NOMO-1 (cell line): Measurements from ENCODE around the gene CCDC33.
A peak's percentile ranks its signal among the peaks of the same experiment; 100 is the strongest.

Experiments used
- DNase-seq, 2 experiments: peaks; one replicate each; lab custom pipeline; 2025; ENCODE audit not compliant: unreplicated experiment in 2 of 2; lab: John Stamatoyannopoulos, UW

The CCDC33 gene

GRCh38 chr15:74376825-74377581 lies 140.9 kb downstream of the CCDC33 start:
- no peak for DNase-seq

GRCh38 chr15:74377831-74378766 lies 142.0 kb downstream of the CCDC33 start:
- no peak for DNase-seq

GRCh38 chr15:74378848-74379247 lies 142.7 kb downstream of the CCDC33 start:
- no peak for DNase-seq

GRCh38 chr15:74380361-74381189 lies 144.4 kb downstream of the CCDC33 start:
- no peak for DNase-seq

- no peak for DNase-seq
Measured at GRCh38 chr15:74381190-74381453, 145.0 kb downstream of the CCDC33 start.

- no peak for DNase-seq
Measured at GRCh38 chr15:74381481-74381880, 145.4 kb downstream of the CCDC33 start.

- peak; percentile 54 to 71 for DNase-seq
Measured at GRCh38 chr15:74382004-74382816, 146.1 kb downstream of the CCDC33 start.

- no peak for DNase-seq
Measured at GRCh38 chr15:74383286-74383685, 147.2 kb downstream of the CCDC33 start.

GRCh38 chr15:74383695-74384565 lies 147.8 kb downstream of the CCDC33 start:
- DNase-seq, result no peak

- no peak for DNase-seq
Measured at GRCh38 chr15:74384566-74384880, 148.4 kb downstream of the CCDC33 start.

GRCh38 chr15:74384881-74385643 lies 148.9 kb downstream of the CCDC33 start:
- peak; percentile 56 to 88 for DNase-seq

- DNase-seq, result no peak
Measured at GRCh38 chr15:74385733-74386132, 149.6 kb downstream of the CCDC33 start.
